Adipocyte (in vitro differentiated cells): Measurements from ENCODE around the gene SNRNP25.

Experiments
- DNase-seq: peaks from one replicate; pipeline ENCODE4 v3.0.0-alpha.2; 2015; ENCODE audit warnings: low read depth
- H3K27me3 ChIP-seq: replicated peaks from 2 replicates; pipeline ENCODE4 v1.7.0; 2013; ENCODE audit warnings: mild to moderate bottlenecking, low read length, moderate library complexity; ENCODE audit not compliant: control insufficient read depth, insufficient read depth
- H3K36me3 ChIP-seq: 2 replicates; pipeline ENCODE4 v1.7.0; 2013; ENCODE audit warnings: low read length, mild to moderate bottlenecking, moderate library complexity; ENCODE audit not compliant: control insufficient read depth, insufficient read depth, severe bottlenecking
- H3K4me1 ChIP-seq: 2 replicates; pipeline ENCODE4 v1.7.0; 2013; ENCODE audit warnings: mild to moderate bottlenecking, low read length, moderate library complexity; ENCODE audit not compliant: control insufficient read depth, insufficient read depth
- H3K4me3 ChIP-seq: 2 replicates; pipeline ENCODE4 v1.7.0; 2013; ENCODE audit warnings: mild to moderate bottlenecking, low read length, moderate library complexity
- H3K9ac ChIP-seq: 2 replicates; pipeline ENCODE4 v1.7.0; 2013; ENCODE audit warnings: mild to moderate bottlenecking, low read length, moderate library complexity
- H3K9me3 ChIP-seq: 2 replicates; pipeline ENCODE4 v1.7.0; 2013; ENCODE audit warnings: mild to moderate bottlenecking, low read length, moderate library complexity; ENCODE audit not compliant: control insufficient read depth

Gene SNRNP25

GRCh38 chr16:85407-85782, 31.8 kb downstream of the SNRNP25 start:
- DNase-seq = no peak
- Histone ChIP-seq H3K9me3 (no peaks in the 10 kb centered on the region), H3K27me3 (no peaks in the 10 kb centered on the region), H3K4me1 (peaks cover 25% of the 10 kb centered on the region), H3K4me3 (no peak overlapping the region), H3K9ac (peak overlapping the region; percentile 52), H3K36me3 (peaks cover 62% of the 10 kb centered on the region)

- Histone ChIP-seq H3K4me1 (peaks cover 22% of the 10 kb centered on the region), H3K9me3 (no peaks in the 10 kb centered on the region), H3K36me3 (peaks cover 61% of the 10 kb centered on the region), H3K27me3 (no peaks in the 10 kb centered on the region), H3K4me3 (no peak overlapping the region), H3K9ac (peak overlapping the region; percentile 52)
- DNase-seq = no peak
These were observed 32.2 kb downstream of the SNRNP25 start for GRCh38 chr16:85865-86264.

GRCh38 chr16:86483-86952, 32.9 kb downstream of the SNRNP25 start:
- no peak overlapping the region for H3K9ac ChIP-seq
- no peak for DNase-seq
- H3K27me3 ChIP-seq = no peaks in the 10 kb centered on the region
- H3K36me3 ChIP-seq = peaks cover 58% of the 10 kb centered on the region
- no peaks in the 10 kb centered on the region for H3K9me3 ChIP-seq
- no peak overlapping the region for H3K4me3 ChIP-seq
- H3K4me1 ChIP-seq = peaks cover 20% of the 10 kb centered on the region

- Histone ChIP-seq H3K27me3 (no peaks in the 10 kb centered on the region), H3K36me3 (peaks cover 54% of the 10 kb centered on the region), H3K9ac (no peak overlapping the region)
These were observed 35.0 kb downstream of the SNRNP25 start for GRCh38 chr16:88613-89012.

GRCh38 chr16:89391-90302, 36.0 kb downstream of the SNRNP25 start:
- DNase-seq = no peak
- Histone ChIP-seq H3K9ac (no peak overlapping the region), H3K36me3 (peaks cover 52% of the 10 kb centered on the region), H3K4me1 (peaks cover 9% of the 10 kb centered on the region), H3K9me3 (no peaks in the 10 kb centered on the region), H3K4me3 (no peak overlapping the region), H3K27me3 (no peaks in the 10 kb centered on the region)

More at GRCh38 chr16:88613-89012, 35.0 kb downstream of the SNRNP25 start:
- Histone ChIP-seq H3K4me3 (no peak overlapping the region), H3K9me3 (no peaks in the 10 kb centered on the region), H3K4me1 (peaks cover 19% of the 10 kb centered on the region)
- no peak for DNase-seq

GRCh38 chr16:91484-91883, 37.9 kb downstream of the SNRNP25 start:
- DNase-seq = no peak
- peaks cover 47% of the 10 kb centered on the region for H3K36me3 ChIP-seq
- no peaks in the 10 kb centered on the region for H3K27me3 ChIP-seq
- no peaks in the 10 kb centered on the region for H3K9me3 ChIP-seq
- H3K9ac ChIP-seq = no peak overlapping the region
- no peak overlapping the region for H3K4me3 ChIP-seq
- no peaks in the 10 kb centered on the region for H3K4me1 ChIP-seq

GRCh38 chr16:92431-93339, 39.1 kb downstream of the SNRNP25 start:
- DNase-seq = no peak
- no peaks in the 10 kb centered on the region for H3K27me3 ChIP-seq
- no peaks in the 10 kb centered on the region for H3K9me3 ChIP-seq
- peaks cover 43% of the 10 kb centered on the region for H3K36me3 ChIP-seq
- no peak overlapping the region for H3K4me3 ChIP-seq
- no peak overlapping the region for H3K9ac ChIP-seq
- peaks cover 4% of the 10 kb centered on the region for H3K4me1 ChIP-seq

GRCh38 chr16:94918-95265, 41.3 kb downstream of the SNRNP25 start:
- Histone ChIP-seq H3K9me3 (no peaks in the 10 kb centered on the region), H3K36me3 (peaks cover 37% of the 10 kb centered on the region), H3K27me3 (no peaks in the 10 kb centered on the region), H3K4me3 (no peak overlapping the region), H3K9ac (no peak overlapping the region), H3K4me1 (peaks cover 4% of the 10 kb centered on the region)
- no peak for DNase-seq

GRCh38 chr16:96935-97381, 43.3 kb downstream of the SNRNP25 start:
- no peak overlapping the region for H3K4me3 ChIP-seq
- no peaks in the 10 kb centered on the region for H3K27me3 ChIP-seq
- H3K4me1 ChIP-seq = peaks cover 10% of the 10 kb centered on the region
- DNase-seq = peak; percentile 94
- H3K9ac ChIP-seq = no peak overlapping the region
- H3K36me3 ChIP-seq = peaks cover 36% of the 10 kb centered on the region
- no peaks in the 10 kb centered on the region for H3K9me3 ChIP-seq

GRCh38 chr16:97822-98221, 44.2 kb downstream of the SNRNP25 start:
- no peaks in the 10 kb centered on the region for H3K27me3 ChIP-seq
- no peak overlapping the region for H3K9ac ChIP-seq
- no peaks in the 10 kb centered on the region for H3K9me3 ChIP-seq
- peaks cover 18% of the 10 kb centered on the region for H3K4me1 ChIP-seq
- no peak overlapping the region for H3K4me3 ChIP-seq
- DNase-seq = no peak
- peaks cover 36% of the 10 kb centered on the region for H3K36me3 ChIP-seq

GRCh38 chr16:100989-101388, 47.4 kb downstream of the SNRNP25 start:
- H3K4me1 ChIP-seq = peaks cover 22% of the 10 kb centered on the region
- no peaks in the 10 kb centered on the region for H3K9me3 ChIP-seq
- no peak for DNase-seq
- no peak overlapping the region for H3K4me3 ChIP-seq
- no peak overlapping the region for H3K9ac ChIP-seq
- H3K27me3 ChIP-seq = no peaks in the 10 kb centered on the region
- H3K36me3 ChIP-seq = peaks cover 47% of the 10 kb centered on the region
